Activated naive CD4-positive, alpha-beta T cell (primary cell): ENCODE data around the gene COL6A2.
"Not testable (repeated sequence)": the region's sequence is repeated elsewhere in the genome, so short reads cannot be mapped to it uniquely, and the experiment has no call there.

Experiments
- DNase-seq, 4 experiments: peaks; one replicate each; lab custom pipeline; 2025; lab: John Stamatoyannopoulos, UW

Gene COL6A2

DNA sequence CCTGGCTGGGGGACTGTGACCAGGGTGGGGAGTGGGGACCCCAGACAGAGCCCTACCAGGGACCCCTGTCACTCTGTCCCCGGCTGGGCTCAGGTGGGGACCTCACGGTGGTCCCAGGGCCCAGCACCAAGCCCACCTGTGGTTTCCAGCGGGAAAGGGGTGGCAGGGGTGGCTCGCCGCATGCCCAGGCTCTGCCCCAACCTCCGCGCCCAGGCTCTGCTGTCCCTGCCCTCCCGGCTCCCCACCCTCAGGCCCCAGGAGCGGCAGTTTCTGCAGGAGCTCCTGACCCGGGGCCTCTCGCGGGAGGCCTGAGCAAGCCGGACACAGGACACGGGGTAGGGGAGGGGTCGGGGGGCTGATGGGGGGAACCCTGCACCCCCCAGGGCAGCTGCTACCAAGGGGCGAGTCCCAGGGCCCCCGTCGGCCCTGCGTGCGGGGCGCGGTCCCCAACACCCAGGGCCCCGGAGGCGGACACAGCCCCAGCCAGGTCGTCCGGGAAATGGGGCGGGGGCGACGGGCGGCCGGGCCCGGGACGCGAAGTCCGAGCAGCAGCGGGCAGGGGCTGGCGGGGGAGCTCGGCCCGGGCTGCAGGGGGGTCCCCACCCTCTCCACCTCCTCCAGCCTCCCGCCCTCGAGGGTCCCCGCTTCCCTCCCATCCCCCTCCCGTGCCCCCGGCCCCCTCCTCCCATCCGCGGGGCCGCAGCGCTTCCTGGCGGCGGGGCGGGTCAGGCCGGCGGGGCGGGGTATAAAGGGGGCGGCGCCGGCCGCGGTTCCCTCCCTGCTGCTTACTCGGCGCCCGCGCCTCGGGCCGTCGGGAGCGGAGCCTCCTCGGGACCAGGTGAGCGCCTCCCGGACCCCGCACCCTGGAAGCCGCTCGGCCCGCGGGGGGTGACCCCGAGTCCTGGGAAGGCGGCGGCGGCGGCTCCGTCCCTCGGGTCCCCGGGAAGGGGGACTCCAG is at the start of gene COL6A2:
Gene COL6A2, plus strand, starts transcription at position 777 of the 958 bp plus-strand sequence.
- peak in 3 of 4 experiments; percentile 17 to 53 (median 41) for DNase-seq

DNA sequence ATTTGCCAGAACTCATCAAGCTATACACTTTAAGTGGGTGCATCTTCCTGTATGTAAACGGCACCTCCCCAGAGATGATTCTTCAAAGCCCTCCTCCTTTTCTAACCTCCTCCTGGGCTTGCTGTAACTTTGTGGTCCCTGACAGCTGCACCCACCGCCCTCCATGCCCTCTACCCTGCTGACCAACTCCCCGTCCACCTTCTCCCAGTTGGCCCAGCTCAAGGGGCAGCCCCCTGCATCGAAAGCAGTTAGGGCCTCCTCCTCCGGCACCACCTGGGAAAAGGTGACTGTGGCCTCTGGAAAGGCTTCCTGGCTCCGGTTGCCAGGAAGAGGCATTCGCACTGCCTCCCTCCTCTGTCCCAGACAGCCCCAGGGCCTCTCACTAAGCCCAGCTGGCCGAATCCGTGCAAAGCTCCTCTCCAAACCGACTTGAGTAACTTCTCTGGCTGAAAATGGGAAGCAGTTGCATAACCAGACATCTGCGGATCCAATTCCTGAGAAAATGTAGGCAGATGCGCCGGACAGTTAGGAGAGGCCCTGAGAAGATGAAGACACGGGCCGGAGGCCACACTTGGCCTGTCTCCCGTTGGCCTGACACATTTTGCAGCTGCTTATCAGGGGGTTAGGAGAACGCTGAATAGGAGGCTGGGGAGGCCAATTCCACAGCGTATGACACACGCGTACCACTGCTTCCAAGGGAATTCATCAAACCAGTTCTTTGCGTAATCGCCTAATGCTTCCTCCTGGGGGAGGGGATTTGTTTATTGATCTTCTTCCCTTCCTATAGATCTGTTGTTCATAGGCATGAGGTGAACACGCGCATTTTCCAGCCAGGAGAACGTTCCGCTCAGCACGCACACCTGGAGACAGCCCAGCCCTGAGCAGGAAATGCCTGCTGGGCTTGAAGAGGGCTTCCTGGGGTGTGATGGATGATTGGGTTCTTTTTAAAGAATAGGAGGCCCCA is 48.7 kb upstream of the COL6A2 start:
- DNase-seq: no peak

DNA sequence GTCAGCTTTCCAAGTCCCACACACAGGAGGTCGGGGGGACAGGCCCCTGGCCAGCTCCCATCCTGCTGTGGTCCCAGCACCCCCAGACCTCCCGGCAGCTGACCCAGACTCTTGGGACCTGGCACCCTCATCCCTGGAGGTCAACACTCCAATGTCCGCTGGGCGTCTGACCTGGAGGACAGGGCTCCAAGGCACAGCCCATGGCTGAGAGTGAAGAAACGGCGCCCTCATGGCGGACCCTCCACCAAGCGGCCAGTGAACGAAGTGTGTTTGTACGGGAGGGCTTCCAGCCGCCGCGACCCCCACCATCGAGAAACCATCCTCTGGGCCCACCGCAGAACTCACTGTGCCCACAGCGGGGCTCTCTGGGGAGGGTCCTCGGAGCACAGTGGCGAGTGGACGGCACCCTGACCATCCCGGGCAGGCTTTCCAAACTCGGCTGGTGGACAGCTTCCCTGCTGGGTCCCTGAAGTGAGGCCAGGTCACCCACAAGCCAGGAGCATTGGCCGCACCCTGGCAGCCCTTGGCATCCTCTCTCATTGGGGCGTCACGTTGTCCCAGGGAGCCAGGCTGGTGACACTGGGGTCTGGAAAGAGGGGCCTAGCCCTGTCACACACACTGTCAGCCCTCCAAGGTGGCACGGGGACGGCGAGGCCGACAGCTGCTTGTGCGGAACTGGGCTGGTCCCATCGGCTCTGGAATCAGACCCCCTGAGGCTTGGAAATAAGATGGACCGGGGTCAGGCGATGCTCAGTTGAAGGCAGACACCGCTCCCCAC is 47.8 kb upstream of the COL6A2 start:
- no peak for DNase-seq

DNA sequence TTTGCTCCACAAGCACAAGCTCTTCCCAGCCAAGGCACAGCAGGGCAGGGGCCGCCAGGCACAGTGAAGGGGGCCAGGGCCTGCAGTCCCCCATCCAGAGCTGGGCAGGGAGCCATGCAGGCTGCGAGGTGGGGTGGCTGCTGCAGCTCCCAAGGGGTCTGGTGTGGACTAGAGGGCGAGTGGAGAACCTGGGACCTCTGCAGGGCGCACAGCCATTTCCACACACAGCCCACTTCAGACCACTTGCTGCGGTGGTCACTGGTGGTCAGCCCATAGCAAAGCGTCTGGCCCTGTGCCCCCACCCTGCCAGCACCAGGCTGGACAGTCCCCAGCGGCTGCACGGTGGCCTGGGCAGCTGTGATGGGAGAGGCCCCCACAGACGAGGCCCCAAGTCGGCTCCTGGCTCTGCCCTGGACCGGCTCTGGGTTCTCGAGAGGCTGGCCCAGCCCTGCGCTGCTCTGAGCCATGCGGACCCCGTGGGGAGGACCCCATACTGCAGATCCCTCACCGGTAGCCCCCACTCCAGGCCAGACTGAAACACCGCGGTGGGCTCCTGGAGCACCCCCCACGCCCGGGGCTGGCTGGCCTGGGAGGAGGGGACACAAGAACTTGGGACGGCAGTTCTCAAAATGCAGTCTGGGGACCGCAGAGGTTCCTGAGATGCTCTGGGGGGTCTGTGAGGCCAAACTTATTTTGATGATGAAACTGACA is 47.1 kb upstream of the COL6A2 start:
- no peak for DNase-seq

DNA sequence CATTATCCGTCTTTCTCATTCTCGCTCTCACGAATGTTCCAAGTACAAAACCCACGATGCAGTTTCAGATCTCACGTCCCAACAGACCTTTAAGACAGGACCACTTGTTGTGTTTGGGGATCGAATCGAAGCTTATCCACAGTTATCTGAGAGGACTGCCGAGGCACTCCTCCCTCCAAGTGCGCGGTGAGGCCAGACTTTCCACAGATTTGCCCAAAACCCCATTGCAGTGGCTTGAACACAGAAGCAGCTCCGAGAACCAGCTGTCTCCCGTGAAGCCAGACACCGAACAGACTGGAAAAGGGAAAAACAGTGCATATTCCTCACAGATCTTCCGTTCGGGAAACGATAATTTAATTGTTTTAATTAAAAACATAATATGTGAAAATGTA is 46.5 kb upstream of the COL6A2 start:
- no peak for DNase-seq

DNA sequence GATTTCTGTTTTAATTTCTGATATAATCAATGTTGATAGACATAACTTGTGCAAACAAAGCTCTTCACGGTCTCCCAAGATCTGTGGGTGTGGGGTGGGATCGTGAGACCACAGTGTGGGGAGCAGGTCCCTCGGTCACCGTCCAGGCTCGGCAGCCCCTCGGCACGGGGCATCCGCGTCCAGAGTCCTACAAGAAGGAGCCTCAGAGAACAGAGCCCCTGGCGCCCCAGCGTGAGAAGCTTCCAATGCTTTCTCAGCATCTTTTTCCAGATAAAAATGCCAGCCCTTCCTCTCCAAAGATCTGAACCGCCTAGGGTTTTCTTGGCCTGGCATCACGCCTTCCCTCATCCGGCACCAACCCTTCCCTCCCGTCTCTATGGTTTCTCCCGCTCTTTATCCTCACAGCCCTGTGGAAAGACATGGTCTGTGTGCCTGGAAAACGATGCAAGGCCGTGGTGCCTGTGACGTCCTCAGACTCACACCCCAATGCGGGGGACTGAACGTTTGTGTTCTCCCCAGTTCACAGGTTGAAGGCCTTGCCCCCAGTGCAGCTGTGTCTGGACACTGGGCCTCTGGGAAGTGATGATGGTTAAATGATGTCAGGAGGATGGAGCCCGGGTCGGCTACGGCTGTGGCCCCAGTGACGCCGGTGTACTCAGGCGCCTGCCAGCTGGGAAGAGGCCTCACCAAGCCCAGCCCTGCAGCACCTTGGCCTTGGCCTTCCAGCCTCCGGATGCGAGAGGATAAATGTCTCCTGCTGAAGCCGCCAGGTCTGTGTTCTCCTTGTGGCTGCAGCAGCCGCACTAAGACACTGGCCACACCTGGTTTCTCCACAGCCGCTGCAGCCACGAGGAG is 45.9 kb upstream of the COL6A2 start:
- DNase-seq: no peak

DNA sequence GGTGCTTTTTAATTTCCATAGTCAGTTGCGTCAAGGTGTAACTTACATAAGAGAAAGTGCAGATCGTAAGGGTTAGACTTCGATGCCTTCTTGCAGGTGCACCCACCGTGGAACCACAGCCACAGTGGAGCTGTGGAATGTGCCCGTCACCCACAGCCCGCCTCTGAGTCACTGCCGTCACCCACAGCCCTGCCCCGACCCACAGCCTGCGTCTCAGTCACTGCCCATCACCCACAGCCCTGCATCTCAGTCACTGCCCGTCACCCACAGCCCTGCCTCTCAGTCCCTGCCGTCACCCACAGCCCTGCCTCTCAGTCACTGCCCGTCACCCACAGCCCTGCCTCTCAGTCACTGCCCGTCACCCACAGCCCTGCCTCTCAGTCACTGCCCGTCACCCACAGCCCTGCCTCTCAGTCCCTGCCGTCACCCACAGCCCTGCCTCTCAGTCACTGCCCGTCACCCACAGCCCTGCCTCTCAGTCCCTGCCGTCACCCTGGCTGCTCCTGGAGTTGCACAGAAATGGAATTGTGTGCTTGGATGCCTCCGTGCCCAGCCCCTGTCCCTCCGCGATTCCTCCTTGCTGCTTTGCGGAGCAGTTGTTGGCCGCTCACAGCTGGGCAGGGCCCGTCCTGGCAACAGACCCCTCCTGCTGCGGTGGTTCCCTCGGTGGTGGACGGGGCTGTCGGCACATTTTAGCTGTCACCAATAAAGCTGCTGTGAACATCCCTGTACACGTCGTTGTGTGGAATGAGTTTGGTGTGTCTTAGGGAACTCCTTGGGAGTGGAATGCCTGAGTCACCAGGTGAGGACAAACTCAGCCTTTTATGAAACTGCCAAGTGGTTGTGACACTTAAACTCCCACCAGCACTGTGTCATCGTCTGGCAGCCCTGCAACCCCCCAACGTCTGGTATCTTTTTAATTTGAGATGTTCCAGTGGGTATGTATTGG is 44.9 kb upstream of the COL6A2 start:
- DNase-seq: no peak

DNA sequence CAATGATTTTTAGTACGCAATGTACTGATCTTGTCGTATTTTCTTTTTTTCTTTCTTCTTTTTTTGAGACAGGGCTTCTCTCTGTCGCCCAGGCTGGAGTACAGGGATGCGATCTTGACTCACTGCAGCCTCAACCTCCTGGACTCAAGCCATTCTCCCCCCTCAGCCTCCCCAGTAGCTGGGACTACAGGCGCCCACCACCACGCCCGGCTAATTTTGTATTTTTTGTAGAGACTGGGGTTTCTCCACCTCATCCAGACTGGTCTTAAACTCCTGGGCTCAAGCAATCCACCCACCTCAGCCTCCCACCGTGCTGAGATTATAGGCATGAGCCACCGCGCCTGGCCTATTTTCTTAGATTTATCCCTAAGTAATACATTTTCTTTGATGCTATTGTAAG is 43.9 kb upstream of the COL6A2 start:
- DNase-seq: no peak

DNA sequence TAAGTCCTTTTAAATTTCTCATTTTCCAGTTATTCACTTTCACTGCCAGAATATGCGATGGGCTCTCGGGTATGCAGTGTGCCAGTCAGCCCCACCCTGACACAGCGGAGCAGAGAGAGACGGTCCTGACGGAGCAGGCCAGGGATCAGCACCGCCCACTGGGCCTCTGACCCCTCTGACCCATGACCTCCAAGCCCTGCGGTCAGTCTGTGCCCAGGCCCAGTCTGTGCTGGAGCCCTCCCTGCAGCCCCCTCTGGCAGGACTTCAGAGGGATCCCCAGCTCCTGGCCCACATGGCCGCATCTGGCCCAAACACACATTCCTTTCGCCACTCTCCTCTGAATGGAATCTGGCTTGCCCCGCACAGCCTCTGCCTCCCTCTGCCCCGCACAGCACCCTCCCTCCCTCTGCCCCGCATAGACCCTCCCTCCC is 43.4 kb upstream of the COL6A2 start:
- DNase-seq: no peak

DNA sequence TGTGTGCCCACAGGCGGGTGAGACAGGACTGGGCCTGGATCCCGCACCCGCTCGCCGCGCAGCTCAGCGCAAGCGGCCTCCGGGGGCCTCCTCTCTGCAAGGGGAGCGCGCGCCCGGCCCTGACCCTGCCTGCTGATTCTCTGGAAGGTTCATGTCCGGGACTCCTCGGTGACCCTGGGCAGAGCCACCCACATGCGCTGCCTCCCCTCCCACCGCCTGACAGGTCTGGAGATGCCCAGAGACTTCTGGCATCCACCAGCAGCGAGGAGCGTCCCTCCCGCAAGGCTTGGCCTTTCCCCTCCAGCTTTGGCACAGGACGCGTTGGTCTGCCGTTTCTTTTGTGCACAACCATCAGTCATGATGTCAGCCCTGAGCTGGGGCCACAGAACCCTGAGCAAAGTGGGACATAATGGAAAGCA is 42.0 kb upstream of the COL6A2 start:
- DNase-seq: no peak

DNA sequence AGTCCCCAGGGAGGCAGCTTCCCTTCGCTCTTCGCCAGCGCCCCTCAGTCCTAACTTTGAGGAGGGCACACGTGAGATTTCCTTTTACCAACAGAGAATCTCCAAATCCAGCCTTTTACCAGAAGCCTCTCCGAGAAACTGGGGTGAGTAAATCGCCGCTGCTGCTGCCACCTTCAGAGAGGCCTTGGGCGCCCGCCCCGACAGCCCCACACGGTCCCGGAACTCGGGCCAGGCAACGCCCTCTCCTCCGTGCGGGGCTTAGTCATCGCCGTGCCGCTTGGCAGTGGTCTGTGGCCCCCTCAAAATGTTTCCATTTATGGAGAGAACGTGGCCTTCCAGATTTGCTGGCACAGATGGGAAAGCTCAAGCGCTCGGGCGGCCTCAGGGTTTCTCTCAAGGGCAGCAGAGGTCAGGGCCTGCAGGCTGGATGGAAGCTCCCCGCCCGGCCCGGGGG is 41.4 kb upstream of the COL6A2 start:
- no peak for DNase-seq

DNA sequence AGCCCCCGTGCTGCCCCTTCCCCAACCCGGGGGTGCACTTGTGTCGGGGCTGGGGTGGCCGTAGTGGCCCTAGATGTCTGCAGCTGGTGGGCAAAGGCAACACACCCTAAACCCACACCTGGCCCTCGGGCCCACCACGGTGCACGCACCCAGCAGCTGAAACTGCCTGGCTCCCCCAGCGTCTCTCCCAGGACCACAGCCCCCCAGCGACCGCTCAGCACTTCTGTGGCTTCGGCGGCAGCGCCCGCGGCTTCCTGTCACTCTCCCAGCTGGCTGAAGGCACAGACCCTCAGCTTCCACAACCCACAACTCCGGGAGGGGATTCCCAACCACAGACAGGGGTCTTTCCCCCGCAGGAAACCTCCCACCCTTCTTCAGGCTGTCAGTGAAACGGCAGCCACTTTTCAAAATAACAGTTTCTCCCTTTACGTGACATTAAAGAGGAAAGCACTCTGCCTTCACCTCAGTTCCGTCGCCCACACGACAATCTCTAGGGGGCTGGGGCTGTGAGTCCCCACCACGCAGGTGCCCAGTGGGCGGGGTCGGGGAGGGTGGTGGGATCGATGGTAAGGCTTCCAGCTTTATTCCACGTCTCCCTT is 40.7 kb upstream of the COL6A2 start:
- DNase-seq: no peak

DNA sequence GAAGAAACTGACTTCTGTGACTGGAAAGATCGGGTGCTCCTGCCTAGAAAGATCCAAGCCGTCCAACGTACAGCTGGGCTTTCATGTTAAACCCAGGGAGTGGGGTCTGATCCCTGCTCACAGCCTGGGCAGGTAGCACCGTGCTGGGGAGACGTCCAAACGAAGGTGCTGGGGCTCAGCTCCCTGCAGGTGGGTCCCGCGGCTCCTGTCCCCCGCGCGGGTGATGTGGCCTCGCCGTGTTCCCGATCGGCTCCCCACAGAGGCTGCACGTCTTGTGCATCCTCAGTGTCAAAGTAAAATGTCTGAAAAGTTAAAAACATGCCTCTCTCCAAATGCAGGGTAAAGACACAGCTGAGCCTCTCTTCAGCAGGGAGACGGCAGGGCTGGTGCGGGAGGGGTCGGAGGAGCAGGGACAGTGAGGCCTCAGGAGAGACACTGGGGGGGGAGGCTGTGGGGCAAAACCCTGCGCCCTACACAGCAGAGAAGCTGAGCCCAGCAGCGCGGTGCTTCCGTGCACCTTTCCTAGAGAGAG is 40.1 kb upstream of the COL6A2 start:
- DNase-seq: no peak

DNA sequence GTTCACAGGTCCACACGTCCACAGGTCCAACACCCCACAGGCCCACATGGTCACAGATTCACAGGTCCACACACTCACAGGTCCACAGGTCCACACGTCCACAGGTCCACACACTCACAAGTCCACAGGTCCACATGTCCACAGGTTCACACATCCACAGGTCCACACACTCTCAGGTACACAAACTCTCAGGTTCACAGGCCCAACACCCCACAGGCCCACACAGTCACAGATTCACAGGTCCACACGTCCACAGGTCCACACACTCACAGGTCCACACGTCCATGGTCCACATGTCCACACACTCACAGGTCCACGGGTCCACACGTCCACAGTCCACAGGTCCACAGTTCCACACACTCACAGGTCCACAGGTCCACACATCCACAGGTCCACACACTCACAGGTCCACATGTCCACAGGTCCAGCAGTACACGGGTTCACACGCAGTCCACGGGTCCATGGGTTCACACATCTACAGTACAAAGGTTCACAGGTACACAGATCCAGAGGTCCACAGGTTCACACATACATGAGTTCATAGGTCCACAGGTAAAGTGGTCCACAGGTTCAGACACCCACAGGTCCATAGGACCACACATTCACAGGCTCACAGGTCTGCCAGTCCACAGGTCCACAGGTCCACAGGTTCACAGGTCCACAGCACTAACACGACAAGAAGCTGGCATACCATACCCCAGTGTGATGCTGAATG is 39.3 kb upstream of the COL6A2 start:
- no peak for DNase-seq

DNA sequence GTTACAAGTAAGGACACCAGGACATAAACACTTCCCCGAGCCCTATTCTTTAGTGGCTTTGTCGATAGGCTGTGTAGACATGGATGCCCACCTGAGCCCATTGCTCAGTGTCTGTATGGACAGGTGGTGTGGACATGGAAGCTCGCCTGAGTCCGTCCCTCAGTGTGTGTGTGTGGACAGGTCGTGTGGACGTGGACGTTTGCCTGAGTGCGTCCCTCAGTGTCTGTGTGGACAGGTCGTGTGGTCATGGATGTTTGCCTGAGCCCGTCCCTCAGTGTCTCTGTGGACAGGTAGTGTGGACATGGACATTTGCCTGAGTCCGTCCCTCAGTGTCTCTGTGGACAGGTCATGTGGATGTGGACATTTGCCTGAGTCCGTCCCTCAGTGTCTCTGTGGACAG is 38.7 kb upstream of the COL6A2 start:
- DNase-seq: no peak

DNA sequence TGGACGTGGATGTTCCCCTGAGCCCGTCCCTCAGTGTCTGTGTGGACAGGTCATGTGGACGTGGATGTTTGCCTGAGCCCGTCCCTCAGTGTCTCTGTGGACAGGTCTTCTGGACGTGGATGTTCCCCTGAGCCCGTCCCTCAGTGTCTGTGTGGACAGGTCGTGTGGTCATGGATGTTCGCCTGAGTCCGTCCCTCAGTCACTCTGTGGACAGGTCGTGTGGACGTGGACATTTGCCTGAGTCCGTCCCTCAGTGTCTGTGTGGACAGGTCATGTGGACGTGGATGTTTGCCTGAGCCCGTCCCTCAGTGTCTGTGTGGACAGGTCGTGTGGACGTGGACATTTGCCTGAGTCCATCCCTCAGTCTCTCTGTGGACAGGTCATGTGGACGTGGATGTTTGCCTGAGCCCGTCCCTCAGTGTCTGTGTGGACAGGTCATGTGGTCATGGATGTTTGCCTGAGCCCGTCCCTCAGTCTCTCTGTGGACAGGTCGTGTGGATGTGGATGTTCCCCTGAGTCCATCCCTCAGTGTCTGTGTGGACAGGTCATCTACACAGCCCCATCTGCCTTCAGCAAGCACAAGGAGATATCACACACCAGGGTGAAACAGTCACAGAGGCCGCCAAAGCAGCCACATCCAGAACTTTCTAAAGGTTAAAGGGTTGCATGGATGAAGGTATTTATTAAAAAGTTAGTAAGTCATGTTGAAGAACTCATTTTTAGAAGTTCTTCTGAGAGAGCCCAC is 38.0 kb upstream of the COL6A2 start:
- DNase-seq: not testable (repeated sequence)

DNA sequence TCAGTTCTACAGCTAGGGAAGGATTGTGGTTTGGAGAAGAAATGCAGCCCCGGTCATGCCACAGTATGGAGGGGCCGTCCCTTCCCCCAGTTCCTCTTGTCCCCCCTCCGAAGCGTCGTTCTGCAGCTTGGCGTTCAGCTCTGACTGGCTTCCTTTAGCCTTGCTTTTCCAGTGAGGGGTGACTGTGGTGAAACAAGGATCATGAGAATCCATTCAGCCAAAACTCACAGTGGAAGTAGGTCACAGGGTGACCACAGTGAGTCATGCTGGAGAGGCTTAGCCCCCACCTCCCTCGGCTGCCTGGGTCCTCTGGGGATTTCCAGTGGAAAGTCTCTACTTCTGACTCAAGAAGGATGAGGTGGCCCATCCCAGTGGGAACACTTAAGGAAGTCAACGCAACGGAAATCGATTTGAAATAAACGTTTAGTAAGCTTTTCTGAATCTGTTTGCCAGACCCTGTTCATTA is 37.3 kb upstream of the COL6A2 start:
- no peak for DNase-seq
